HCT116 (cell line): Measurements from ENCODE around the gene TAF11L9. TPM values are rescaled to one million over a fixed set of nuclear protein-coding genes. Genes with fewer than 3 reads are reported as not detected.
"Not testable (repeated sequence)": the region's sequence is repeated elsewhere in the genome, so short reads cannot be mapped to it uniquely, and the experiment has no call there.

ENCODE experiments used
- ATAC-seq: fragments of 200-7000 bp; cut with Tn5 transposase; 2 replicates; pipeline ENCODE4 v1.9.1; 2020; ENCODE audit warnings: mild to moderate bottlenecking, moderate library complexity
- Bru-seq: library from RNA; stranded (reverse); fragments of 400-500 nt; gene quantifications from one replicate; lab custom pipeline; 2021; lab: Mats Ljungman, UMichigan
- BruChase-seq, 2 experiments: library from RNA; stranded (reverse); fragments of 400-500 nt; gene quantifications; one replicate each; lab custom pipeline; 2021; lab: Mats Ljungman, UMichigan
- BruUV-seq: library from RNA; stranded (reverse); fragments of 400-500 nt; replicated peaks from 2 replicates; lab custom pipeline; 2021; lab: Mats Ljungman, UMichigan
- CTCF ChIA-PET: fragments of 300-600 bp; sonication (Branson Sonifier 250); formaldehyde crosslinking; loops from one replicate; lab custom pipeline; 2021; ENCODE audit warnings: antibody characterized with exemption; lab: Charles Lee
- POLR2A ChIA-PET: fragments of 300-600, 350-600 bp; sonication (Branson Sonifier 250); formaldehyde crosslinking; loops from one replicate; lab custom pipeline; 2021; ENCODE audit warnings: antibody characterized with exemption; lab: Charles Lee
- RAD21 ChIA-PET, 2 experiments: fragments of 300-600 bp; sonication (Branson Sonifier 250); formaldehyde crosslinking; loops; one replicate each; lab custom pipeline; 2023; ENCODE audit warnings: low total read pairs in 2 of 2; ENCODE audit not compliant: uncharacterized antibody in 2 of 2, unreplicated experiment in 2 of 2, low non-redundant PET in 1 of 2; lab: Charles Lee
- DNase-seq: peaks from one replicate; pipeline ENCODE4 v3.0.0-alpha.2; 2010; ENCODE audit warnings: low read depth, low spot score
- H2AFZ ChIP-seq: fragments of 200-600 bp; shearing (Covaris generic), sonication (generic); 2 replicates; pipeline ENCODE4 v1.6.1; 2017; ENCODE audit warnings: low read depth, mixed run types, mixed read lengths, antibody characterized with exemption, low read length; ENCODE audit not compliant: poor library complexity, severe bottlenecking
- H3K27ac ChIP-seq: 2 replicates; pipeline ENCODE4 v1.5.1; 2012; ENCODE audit warnings: low read depth, low read length
- H3K27me3 ChIP-seq: fragments of 200-600 bp; sonication (generic); 2 replicates; pipeline ENCODE4 v1.6.1; 2016; ENCODE audit warnings: mixed run types, low read length, mixed read lengths; ENCODE audit not compliant: insufficient read depth
- H3K36me3 ChIP-seq, 2 experiments: fragments of 200-500 bp in 1 of 2; fragments of 200-600 bp in 1 of 2; sonication (Bioruptor generic) in 1 of 2; sonication (generic) in 1 of 2; 2 replicates each; pipeline versions ENCODE4 v1.5.1 to v1.6.1; 2014 to 2016; ENCODE audit warnings: low read length in 2 of 2, inconsistent platforms in 1 of 2, mixed read lengths in 1 of 2, mixed run types in 1 of 2; ENCODE audit not compliant: insufficient read depth in 2 of 2, control insufficient read depth in 1 of 2
- H3K4me1 ChIP-seq, 2 experiments: fragments of 200-600 bp in 1 of 2; sonication (generic) in 1 of 2; 2 replicates each; pipeline versions ENCODE4 v1.5.1 to v1.6.1; 2012 to 2017; ENCODE audit warnings: low read length in 2 of 2, inconsistent platforms in 1 of 2, mild to moderate bottlenecking in 1 of 2, mixed read lengths in 1 of 2, mixed run types in 1 of 2, moderate library complexity in 1 of 2; ENCODE audit not compliant: insufficient read depth in 2 of 2, control insufficient read depth in 1 of 2
- H3K4me2 ChIP-seq: fragments of 200-600 bp; sonication (generic); 2 replicates; pipeline ENCODE4 v1.6.1; 2017; ENCODE audit warnings: mixed run types, low read length, mixed read lengths
- H3K4me3 ChIP-seq, 2 experiments: fragments of 200-600 bp in 1 of 2; sonication (generic) in 1 of 2; replicated peaks in 1 of 2; 2 replicates each; pipeline ENCODE4 v1.5.1; 2011 to 2016; ENCODE audit warnings: low read length in 2 of 2, control low read depth in 1 of 2, low read depth in 1 of 2, mild to moderate bottlenecking in 1 of 2, mixed read lengths in 1 of 2, mixed run types in 1 of 2
- H3K79me2 ChIP-seq: fragments of 200-600 bp; sonication (generic); 2 replicates; pipeline ENCODE4 v1.6.1; 2017; ENCODE audit warnings: mild to moderate bottlenecking, mixed run types, low read length, moderate library complexity, mixed read lengths; ENCODE audit not compliant: insufficient read depth
- H3K9ac ChIP-seq: fragments of 200-600 bp; sonication (generic); 2 replicates; pipeline ENCODE4 v1.6.1; 2016; ENCODE audit warnings: low read length, mixed read lengths
- H3K9me2 ChIP-seq: fragments of 200-600 bp; sonication (generic), shearing (Covaris generic); 2 replicates; pipeline ENCODE4 v1.6.1; 2017; ENCODE audit warnings: mixed run types, mild to moderate bottlenecking, moderate library complexity; ENCODE audit not compliant: insufficient read depth
- H3K9me3 ChIP-seq, 2 experiments: fragments of 200-500 bp in 1 of 2; fragments of 200-600 bp in 1 of 2; sonication (Bioruptor generic) in 1 of 2; sonication (generic) in 1 of 2; 2 replicates each; pipeline ENCODE4 v1.6.1; 2014 to 2017; ENCODE audit warnings: low read length in 2 of 2, mixed read lengths in 2 of 2, inconsistent platforms in 1 of 2, low read depth in 1 of 2, mild to moderate bottlenecking in 1 of 2, mixed run types in 1 of 2, moderate library complexity in 1 of 2; ENCODE audit not compliant: control insufficient read depth in 1 of 2, insufficient read depth in 1 of 2
- H4K20me1 ChIP-seq: fragments of 200-600 bp; sonication (generic), shearing (Covaris generic); 2 replicates; pipeline ENCODE4 v1.6.1; 2017; ENCODE audit warnings: mixed run types, mild to moderate bottlenecking, moderate library complexity; ENCODE audit not compliant: insufficient read depth
- ATF3 ChIP-seq: IDR thresholded peaks from 2 replicates; pipeline ENCODE4 v1.6.1; 2012
- CEBPB ChIP-seq: IDR thresholded peaks from 2 replicates; pipeline ENCODE4 v1.6.1; 2012; ENCODE audit warnings: low read depth
- EZH2 ChIP-seq: fragments of 200-600 bp; sonication (generic); IDR thresholded peaks from 2 replicates; pipeline ENCODE4 v1.6.1; 2017; ENCODE audit warnings: antibody characterized with exemption, mixed run types
- FOSL1 ChIP-seq: IDR thresholded peaks from 2 replicates; pipeline ENCODE4 v1.6.1; 2012; ENCODE audit warnings: low read depth
- JUND ChIP-seq: IDR thresholded peaks from 2 replicates; pipeline ENCODE4 v1.6.1; 2012
- MAX ChIP-seq: IDR thresholded peaks from 2 replicates; pipeline ENCODE4 v1.6.1; 2012
- POLR2A ChIP-seq: IDR thresholded peaks from 2 replicates; pipeline ENCODE4 v1.7.0; 2011; ENCODE audit warnings: borderline replicate concordance; ENCODE audit not compliant: insufficient read depth, insufficient read length; ENCODE audit errors: extremely low read depth
- POLR2AphosphoS5 ChIP-seq: IDR thresholded peaks from 2 replicates; pipeline ENCODE4 v1.6.1; 2011; ENCODE audit warnings: mild to moderate bottlenecking, low read depth, low read length, moderate library complexity
- RAD21 ChIP-seq: IDR thresholded peaks from 2 replicates; pipeline ENCODE4 v1.6.1; 2012; ENCODE audit warnings: low read depth, mild to moderate bottlenecking
- SIN3A ChIP-seq: IDR thresholded peaks from 2 replicates; pipeline ENCODE4 v1.6.1; 2012; ENCODE audit warnings: low read depth
- SP1 ChIP-seq: IDR thresholded peaks from 2 replicates; pipeline ENCODE4 v1.6.1; 2012; ENCODE audit warnings: low read depth
- SRF ChIP-seq: IDR thresholded peaks from 2 replicates; pipeline ENCODE4 v1.6.1; 2012; ENCODE audit warnings: low read depth
- TCF7L2 ChIP-seq: IDR thresholded peaks from 2 replicates; pipeline ENCODE4 v1.7.0; 2011; ENCODE audit warnings: borderline replicate concordance, inconsistent platforms; ENCODE audit not compliant: insufficient read depth, insufficient read length; ENCODE audit errors: extremely low read depth
- YY1 ChIP-seq: IDR thresholded peaks from 2 replicates; pipeline ENCODE4 v1.6.1; 2011; ENCODE audit warnings: low read length, low read depth, moderate library complexity, mild to moderate bottlenecking; ENCODE audit not compliant: insufficient replicate concordance; ENCODE audit errors: extremely low read depth
- ZNF274 ChIP-seq: fragments of 200-500 bp; sonication (Bioruptor generic); IDR thresholded peaks from 2 replicates; pipeline ENCODE4 v1.6.1; 2014; ENCODE audit warnings: mild to moderate bottlenecking, low read depth, low read length, inconsistent platforms
- intact Hi-C: fragments of 100-400 bp; cut with micrococcal nuclease; formaldehyde crosslinking; loops from 2 replicates; pipeline ENCODE4 v1.10.0; 2022
- long read RNA-seq: library from polyadenylated mRNA; unstranded; transcript quantifications from one replicate; pipeline ENCODE4 v2.0.0, GENCODE V29; 2021; ENCODE audit not compliant: unreplicated experiment
- polyA plus RNA-seq: library from polyadenylated mRNA; unstranded; fragments of >200 nt; gene quantifications from 2 replicates; pipeline ENCODE4 v1.2.1, GENCODE V29; 2012; ENCODE audit warnings: missing spikeins
- total RNA-seq: library from RNA; stranded (reverse); gene quantifications from one replicate; pipeline ENCODE4 v1.2.1, GENCODE V29; 2021; ENCODE audit not compliant: unreplicated experiment
- TF ChIP-seq, protein P1 (sequence below): IDR thresholded peaks from 2 replicates; pipeline ENCODE4 v1.6.1; 2011; ENCODE audit warnings: mild to moderate bottlenecking, low read length, moderate library complexity; ENCODE audit not compliant: insufficient replicate concordance; ENCODE audit errors: extremely low read depth

Gene TAF11L9
- total RNA-seq (not detected), Bru-seq, nascent RNA (not detected), BruChase-seq, experiment 1, labeled RNA remaining after a 6-hour chase (not detected), BruChase-seq, experiment 2, labeled RNA remaining after a 2-hour chase (not detected)
- not detected in 2 replicates for polyA plus RNA-seq
- long read RNA-seq: 0 reads

DNA sequence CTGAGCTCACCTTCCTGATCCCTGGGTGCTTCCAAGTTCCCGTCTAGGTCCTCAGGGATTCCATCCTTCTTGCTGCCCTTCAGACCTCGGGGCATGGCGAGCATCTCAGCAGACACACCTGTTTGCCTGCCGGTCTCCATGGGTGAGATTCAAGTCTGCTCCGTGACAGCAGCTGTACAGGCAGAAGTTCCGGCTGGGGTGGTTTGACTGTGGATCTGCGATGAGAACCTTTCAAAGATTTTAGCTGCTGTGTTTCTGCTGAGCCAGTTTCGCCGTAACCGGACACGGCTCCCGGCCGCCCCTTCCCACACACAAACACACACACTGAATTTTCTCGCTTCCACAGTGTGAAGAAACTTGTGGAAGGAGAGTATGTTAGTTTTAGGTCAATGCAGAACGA, at the start of gene TAF11L9:
Gene TAF11L9 (minus strand): TSS at position 140 of the 400 bp plus-strand sequence.
- POLR2A ChIA-PET, BruUV-seq, H3K9me2 ChIP-seq, H3K27me3 ChIP-seq, DNase-seq, H3K4me1 ChIP-seq, ATAC-seq, H3K4me2 ChIP-seq, H2AFZ ChIP-seq, H3K36me3 ChIP-seq, H3K9me3 ChIP-seq, H3K27ac ChIP-seq, RAD21 ChIA-PET, H3K79me2 ChIP-seq, CTCF ChIA-PET, H4K20me1 ChIP-seq, intact Hi-C loops, H3K4me3 ChIP-seq, H3K9ac ChIP-seq: not testable (repeated sequence)

- RAD21 ChIA-PET: no interaction called here
- Histone ChIP-seq H3K27ac (no peak within 1 kb of the TSS), H3K9ac (no peak within 1 kb of the TSS), H3K9me2 (no peaks in the 10 kb centered on the region), H3K36me3 (no peaks in the 10 kb centered on the region), H3K4me3 (no peak within 1 kb of the TSS), H2AFZ (no peak within 1 kb of the TSS), H3K27me3 (no peaks in the 10 kb centered on the region), H3K4me1 (no peaks in the 10 kb centered on the region), H4K20me1 (no peaks in the 10 kb centered on the region), H3K9me3 (peaks cover 0 to 10% of the 10 kb centered on the region in 2 experiments; a peak in 2 of 4 replicates), H3K4me2 (no peak within 1 kb of the TSS), H3K79me2 (no peaks in the 10 kb centered on the region)
- ATAC-seq (no peak), DNase-seq (no peak)
- POLR2A ChIA-PET: no interaction called here
- TF ChIP-seq POLR2A: no peak
- no peak for TF ChIP-seq MAX
- TF ChIP-seq, protein P1, sequence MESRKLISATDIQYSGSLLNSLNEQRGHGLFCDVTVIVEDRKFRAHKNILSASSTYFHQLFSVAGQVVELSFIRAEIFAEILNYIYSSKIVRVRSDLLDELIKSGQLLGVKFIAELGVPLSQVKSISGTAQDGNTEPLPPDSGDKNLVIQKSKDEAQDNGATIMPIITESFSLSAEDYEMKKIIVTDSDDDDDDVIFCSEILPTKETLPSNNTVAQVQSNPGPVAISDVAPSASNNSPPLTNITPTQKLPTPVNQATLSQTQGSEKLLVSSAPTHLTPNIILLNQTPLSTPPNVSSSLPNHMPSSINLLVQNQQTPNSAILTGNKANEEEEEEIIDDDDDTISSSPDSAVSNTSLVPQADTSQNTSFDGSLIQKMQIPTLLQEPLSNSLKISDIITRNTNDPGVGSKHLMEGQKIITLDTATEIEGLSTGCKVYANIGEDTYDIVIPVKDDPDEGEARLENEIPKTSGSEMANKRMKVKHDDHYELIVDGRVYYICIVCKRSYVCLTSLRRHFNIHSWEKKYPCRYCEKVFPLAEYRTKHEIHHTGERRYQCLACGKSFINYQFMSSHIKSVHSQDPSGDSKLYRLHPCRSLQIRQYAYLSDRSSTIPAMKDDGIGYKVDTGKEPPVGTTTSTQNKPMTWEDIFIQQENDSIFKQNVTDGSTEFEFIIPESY: no peak
- no peak for TF ChIP-seq SP1
- TF ChIP-seq POLR2AphosphoS5: no peak
- TF ChIP-seq YY1: no peak
- TF ChIP-seq JUND: no peak
- no peak for TF ChIP-seq SRF
- no peak for TF ChIP-seq SIN3A
- TF ChIP-seq ATF3: no peak
- no peak for TF ChIP-seq RAD21
- TF ChIP-seq FOSL1: no peak
- TF ChIP-seq TCF7L2: no peak
- no peak for TF ChIP-seq ZNF274
- no peak for TF ChIP-seq EZH2
- TF ChIP-seq CEBPB: no peak
- CTCF ChIA-PET: no interaction called here
- BruUV-seq: no TSS peak
- intact Hi-C loops: no loop called here
These were observed 40.0 kb upstream of the TAF11L9 start, which contains the start of gene TAF11L14 for GRCh38 chr5:17634160-17634559. Gene TAF11L14 (plus strand): TSS chr5:17634460.
